AG08395 (cell line): ENCODE measurements around the gene CRYBA4.

Experiments used
- DNase-seq: peaks from one replicate; pipeline ENCODE4 v3.0.0; 2012; ENCODE audit warnings: mixed read lengths, low spot score

The CRYBA4 gene

DNA sequence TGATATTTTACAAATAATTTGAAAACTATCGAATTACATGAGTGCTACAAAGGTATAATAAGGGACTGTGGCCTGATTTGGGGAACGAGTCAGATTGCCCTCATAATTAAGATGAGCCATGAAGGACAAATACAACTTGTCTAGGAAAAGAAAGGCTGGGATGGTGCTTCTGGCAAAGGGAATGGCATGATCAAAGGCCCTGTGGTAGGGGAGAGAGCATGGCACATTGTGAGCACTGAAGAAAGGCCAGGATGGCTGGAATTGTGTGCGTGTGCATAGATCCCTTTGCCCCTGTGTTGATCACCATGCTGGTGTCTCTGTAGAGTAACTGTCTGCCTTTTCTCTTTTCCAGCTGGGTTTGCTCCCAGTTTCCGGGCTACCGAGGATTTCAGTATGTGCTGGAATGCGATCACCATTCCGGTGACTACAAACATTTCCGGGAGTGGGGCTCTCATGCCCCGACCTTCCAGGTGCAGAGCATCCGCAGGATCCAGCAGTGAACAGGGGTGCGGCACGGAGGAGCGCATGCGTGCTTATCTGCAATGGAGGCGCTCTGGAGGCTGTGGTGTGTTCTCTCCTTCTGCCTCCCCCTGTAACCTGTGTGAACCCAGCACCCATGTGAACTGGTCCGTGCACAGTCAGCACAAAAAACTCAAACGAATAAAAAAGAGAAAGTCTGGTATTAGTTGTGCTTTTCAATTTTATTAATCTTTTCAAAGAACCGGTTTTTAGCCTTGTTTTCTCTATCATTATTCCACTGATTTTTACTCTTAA lies 8.4 kb downstream of the CRYBA4 start:
- DNase-seq, result no peak

DNA sequence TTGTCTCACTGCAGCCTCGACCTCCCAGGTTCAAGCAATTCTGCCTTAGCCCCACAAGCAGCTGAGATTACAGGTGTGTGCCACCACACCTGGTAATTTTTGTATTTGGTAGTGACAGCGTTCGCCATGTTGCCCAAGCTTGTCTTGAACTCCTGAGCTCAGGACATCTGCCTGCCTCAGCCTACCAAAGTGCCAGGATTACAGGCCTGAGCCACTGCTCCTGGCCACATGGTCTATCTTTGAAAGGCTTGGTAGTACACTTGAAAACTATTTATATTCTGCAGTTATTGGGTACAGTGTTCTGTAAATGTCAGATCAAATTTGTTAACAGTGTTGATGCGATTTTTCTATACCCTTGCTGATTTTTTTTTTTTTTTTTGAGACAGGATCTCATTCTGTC lies 9.5 kb downstream of the CRYBA4 start:
- DNase-seq, result no peak

DNA sequence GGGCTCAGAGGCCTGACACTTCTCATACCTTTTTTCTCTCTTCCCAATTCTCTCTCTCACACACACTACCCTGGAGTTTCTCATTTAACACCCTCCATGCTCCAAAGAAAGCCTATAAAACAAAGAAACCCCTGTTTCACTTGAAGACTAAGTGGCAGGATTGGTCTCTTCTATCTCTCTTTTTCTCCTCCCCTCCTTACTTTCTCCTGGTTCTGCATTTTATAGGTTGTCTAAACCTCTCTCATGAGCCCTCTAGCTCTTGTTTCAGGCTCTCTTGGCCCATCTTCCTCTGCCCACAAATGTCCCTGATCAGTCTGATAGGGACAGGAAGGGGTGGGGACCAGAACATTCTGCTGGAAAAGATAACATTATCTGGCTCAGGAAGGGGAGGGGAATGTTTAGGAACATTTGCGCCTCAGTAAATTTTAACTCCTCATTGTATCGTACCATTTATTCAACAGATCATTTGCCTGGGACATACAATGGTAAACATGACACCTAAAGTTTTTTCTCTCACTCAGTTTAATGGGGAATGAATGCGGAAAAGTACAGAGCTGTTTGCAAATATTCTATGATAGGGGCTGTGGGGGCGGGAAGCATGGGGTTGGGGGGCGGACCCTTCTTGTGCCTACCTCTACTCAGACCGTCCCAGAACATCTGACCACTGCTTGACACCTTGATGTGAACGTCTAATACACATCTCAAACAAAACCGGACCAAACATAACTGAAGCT lies 10.8 kb downstream of the CRYBA4 start:
- DNase-seq, result no peak

DNA sequence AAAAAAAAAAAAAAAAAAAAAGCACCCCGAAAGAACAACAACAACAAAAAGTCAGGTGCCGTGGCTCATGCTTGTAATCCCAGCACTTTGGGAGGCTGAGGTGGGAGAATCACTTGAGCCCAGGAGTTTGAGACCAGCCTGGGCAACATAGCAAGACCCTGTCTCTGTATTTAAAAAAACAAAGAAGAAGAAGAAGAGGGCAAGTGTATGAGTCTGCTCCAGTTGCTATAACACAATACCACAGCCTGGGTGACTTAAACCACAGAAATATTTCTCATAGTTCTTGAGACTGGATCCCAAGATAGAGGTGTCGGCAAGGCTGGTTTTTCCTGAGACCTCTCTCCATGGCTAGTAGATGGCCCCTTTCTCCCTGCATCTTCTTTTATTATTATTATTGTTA lies 12.4 kb downstream of the CRYBA4 start:
- DNase-seq, result no peak

DNA sequence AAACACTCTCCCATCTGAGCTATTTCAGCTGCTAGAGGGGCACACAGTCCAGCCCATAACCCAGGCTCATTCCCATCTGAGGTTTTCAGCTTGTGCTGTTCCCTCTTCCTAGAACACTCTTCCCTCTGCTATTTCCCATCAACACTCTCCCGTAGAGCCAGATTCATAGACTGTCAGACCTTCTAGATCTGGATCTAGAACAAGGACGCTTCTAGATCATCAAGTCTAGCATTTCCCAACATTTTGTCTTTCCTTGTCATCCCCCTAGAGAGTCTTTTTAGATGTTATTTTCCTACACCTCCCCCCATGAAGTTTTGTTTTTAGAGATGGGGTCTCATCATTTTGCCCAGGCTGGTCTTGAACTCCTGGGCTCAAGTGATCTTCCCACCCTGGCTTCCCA lies 13.4 kb downstream of the CRYBA4 start:
- DNase-seq, result no peak

DNA sequence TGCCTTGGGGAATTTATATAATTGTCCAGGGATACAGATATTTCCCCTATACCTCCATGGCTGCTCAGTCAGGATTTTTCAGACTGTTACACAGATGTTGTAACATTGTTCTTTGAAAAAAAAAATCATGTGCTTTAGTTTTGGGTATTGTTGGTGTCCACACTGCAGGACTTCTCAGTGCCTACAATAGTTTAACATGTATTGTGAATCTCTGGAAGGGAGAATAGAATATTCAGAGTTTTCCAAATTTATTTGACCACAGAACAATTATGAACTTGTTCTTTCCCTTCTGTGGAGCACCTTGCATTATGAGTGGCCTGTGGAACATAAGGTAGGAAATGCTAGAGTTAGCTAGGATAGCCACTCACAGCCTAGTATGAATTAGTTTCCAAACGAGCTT lies 14.5 kb downstream of the CRYBA4 start:
- DNase-seq, result no peak

DNA sequence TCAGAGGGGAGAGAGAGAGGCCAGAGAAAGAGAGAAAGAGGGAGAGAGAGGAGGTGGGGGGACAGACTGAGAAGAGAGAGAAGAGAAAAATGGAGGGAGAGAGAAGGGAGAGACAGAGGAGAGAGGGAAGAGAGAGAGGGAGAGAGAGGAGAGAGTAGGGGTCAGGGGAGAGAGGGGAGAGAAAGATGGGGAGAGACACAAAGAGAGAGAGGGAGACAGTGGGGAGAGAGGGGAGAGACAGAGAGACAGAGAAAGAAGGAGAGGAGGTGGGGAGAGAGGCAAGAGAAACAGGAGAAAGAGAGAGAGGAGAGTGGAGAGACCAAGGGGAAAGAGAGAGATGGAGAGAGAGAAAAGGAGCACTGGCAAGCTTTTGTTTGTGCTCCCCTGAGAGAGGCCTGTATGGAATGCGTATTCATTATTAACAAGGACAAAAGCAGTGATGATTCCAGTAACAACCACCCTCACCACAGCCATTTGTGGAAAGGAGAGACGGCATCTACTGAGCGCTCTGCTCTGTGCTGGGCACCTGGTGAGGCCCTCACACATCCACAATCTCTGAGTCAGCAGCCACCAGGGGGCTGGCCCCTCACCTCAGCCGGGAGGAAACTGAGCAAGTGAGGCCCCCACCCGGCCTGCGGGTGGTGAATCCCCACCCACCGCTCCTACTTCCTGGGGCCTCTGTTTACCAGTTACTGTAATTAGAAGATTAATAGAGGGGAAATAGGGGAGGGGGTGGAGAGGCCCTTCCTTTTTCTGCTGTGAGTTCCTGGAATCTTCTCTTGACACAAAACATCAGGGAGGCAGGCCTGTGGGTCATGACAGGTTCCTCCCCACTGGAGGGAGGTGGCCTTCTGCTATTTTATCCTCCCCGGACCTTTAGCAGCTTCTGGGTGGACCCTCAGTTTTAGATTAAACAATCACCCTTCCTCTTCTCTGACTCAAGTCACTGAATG lies 21.0 kb downstream of the CRYBA4 start:
- no peak for DNase-seq

DNA sequence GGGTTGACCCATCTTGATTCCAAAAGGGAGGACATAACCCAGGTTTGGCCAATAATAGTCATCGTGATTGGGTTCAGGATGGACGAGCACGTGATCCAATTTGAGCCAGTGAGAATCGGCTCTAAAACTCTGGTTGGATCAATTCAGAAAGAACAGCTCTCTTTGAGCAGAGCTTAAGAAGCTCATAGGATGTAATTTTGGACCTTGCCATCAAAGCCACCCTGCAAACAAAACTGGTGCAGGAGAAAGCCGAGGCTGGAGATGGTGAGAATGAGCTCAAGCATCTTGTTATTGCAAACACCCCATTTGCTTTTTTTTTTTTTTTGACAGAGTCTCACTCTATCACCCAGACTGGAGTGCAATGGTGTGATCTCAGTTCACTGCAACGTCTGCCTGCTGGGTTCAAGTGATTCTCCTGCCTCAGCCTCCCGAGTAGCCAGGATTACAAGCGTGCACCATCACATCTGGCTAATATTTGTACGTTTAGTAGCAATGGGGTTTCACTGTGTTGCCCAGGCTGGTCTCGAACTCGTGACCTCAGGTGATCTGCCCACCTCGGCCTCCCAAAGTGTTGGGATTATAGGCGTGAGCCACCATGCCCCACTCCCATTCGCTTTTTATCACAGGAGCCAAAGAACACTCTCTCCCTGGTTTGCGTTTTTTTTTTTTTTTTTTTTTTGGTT lies 21.8 kb downstream of the CRYBA4 start:
- no peak for DNase-seq

DNA sequence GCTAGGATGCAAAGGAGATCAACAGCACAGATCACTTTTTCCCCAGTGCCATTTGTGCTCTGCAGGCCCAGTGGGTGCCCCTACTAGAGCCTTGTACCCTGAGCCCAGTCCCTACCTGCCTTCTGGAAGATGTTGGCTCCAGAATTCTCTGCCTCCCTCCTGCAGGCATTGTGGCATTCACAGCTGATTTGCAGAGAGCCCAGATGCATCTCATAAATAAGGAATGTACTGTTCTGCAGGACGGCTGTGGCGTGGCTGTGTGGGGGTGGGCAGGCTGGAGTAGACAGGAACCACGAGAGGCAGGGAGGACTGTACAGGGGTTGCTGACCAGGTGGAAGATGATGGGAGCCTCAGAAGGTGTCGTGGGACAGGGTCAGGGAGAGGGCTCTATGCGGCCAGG lies 24.4 kb downstream of the CRYBA4 start:
- DNase-seq, result peak; percentile 43

DNA sequence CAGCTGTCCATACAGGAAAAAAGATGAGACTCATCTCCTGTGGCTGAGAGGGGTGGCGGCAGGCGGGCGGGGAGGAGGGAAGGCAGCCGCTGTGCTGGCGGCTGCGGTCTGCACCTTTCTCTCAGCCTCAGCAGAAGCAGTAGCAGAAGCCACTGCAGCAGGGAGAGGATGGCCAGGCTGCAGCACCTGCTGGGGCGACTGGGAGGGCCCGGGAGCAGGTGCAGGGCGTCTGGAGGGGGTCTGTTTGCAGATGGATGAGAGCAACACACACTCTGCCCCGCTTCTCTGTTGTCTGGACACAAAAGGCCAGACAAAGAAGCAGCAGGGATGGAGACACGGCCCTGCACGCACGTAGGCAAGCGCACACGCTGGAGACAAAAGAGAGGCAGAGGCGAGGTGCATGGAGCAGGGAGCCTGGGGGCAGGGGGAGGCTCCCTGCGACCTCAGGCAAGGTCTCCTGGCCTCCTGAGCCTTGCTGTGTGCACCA lies 26.3 kb downstream of the CRYBA4 start:
- no peak for DNase-seq

DNA sequence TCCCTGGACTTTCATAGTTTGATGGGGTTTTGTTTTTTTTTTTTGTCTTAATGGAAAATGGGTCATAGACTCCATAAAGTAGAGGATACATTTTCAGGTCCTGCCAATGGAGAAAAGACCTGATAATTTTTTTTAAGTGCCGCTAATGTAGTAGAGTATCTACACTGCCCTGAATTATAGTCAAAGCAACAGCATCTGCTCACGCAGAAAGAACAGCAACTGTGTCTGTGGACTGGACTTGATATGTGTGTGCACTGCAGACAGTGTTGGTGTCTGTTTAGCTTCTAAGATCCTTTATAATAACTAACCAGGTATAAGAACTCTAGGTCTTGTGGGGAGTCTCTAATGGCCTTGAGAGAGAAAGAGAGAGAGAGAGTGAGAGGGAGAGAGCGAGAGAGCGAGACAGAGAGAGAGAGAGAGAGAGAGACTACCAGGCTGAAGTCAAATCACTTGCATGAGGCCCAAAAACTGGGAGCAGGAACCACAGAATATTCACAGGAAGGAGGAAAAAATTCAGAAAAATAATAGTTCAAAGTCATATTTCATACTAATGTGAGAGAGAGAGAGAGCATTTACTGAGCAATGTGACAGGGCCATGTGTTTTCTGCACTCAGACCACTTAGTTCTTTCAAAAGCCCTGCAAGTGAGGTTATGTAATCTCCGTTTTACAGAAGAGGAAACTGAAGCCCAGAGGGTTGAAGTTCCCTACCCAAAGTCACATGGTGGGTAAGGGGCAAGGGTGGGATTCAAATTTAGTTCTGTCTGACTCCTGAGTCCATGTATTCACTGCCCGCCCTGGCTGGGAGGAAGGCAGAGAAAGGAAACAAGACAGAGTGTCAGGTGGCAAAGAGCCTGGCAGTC lies 27.0 kb downstream of the CRYBA4 start:
- no peak for DNase-seq

DNA sequence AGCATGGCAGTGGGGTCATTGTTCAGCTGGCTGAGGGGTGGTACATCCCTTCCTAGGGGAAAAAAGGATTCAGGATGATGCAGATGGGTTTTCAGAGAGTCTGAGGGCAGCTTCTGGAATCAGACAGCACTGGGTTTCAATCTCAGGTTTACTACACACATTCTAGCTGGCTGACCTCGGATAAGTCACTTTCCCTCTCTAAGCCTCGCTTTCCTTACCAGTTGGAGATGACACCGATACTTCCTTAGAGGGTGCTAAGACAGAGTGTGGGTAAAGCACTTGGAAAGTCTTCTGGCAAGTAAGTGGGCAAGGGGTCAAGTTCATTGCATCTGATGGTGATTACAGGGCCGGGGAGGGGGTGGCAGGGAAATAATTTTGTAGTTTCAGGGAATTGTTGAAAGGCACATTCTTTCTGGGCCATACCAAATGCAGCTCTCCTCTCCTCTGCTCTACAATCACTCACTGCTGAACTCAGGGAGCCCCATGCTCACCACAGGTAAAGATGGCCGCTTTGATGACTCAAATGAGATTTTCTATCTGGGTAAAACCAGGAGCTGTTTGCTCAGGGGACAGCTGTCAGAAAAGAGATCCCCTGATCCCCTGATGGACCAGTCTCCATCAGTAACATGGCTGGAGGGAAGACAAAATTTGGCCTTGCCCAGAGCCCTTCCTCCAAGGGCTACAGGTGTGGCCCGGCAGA lies 29.1 kb downstream of the CRYBA4 start:
- no peak for DNase-seq

DNA sequence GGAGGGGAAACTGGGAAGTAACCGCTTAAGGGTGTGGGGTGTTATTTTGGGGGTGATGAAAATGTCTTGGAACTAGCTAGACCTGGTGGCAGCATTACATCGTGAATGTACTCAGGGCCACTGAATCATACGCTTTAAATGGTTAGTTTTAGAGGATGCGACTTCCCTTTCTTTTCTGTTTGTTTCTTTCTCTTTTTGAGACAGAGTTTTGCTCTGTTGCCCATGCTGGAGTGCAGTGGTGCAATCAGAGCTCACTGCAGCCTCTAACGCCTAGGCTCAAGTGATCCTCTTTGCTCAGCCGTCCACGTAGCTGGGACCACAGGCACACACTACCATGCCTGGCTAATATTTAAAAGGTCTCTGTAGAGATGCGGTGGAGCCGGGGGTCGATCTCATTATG lies 30.1 kb downstream of the CRYBA4 start:
- DNase-seq, result no peak

DNA sequence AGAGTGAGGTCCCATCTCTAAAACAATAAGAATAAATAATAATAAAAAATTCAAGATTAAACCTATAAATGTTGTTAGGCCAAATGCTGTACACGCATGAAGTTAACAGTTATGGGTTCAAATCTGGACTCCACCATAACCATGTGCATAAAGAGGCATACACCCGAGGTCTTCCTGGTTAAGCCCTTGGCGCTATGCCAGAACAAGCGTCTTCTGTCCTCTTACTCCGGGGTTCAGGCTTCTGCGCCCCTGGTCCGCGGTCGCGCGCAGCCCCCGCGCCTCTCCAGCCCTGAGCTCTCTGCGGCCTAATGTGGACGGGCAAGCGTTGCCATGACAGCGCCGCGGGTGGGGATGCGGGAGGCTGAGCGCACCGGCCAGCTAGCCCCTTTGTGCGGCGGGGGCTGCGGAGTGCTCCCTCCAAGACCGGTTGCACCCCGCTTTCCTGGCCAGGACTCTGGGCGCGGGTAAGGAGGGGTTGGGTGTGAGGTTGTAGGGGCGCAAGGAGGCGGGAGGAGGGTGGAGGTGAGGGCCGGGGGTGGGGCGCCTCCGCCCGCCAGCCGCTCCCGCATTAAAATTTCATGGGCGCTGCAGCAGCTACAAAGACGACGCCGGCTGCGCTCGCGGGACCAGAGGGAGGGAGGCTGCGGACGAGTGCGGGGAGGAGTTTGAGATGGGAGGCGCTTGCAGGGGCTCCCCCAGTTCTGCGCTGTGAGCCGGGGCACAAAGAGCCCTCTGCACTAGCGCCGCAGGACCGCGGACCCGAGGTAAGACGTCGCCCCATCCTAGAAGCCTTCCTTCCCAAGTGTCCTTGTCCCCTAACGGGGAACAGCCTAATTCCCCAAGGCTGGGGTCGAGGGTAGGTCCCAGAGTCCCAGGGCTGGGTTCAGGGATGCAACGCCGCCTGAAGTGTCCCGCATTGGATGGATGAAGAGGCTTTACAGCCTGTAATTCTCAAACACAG lies 35.4 kb downstream of the CRYBA4 start, which contains the start of gene MIAT:
Gene MIAT (plus strand): TSS at position 698 of the 961 bp plus-strand sequence.
- DNase-seq, result peak; percentile 47

DNA sequence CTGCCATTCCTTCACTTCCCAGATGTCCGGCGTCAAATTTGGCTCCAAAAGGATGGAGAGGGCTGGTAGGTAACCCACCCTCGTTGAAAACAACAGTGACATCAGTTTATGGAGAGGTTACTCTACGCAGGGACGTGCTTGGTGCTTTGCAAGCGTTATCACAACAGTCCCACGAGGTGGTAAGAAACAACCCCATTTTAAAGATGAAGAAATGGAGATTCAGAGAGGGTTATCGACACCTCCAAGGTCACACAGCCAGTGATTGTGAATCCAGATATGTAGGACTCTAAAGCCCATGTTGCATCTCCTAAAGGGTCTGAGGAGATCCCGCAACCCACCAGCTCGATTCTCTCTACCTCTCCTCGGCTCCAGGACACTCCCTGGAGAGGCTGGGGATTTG lies 36.4 kb downstream of the CRYBA4 start:
- no peak for DNase-seq

DNA sequence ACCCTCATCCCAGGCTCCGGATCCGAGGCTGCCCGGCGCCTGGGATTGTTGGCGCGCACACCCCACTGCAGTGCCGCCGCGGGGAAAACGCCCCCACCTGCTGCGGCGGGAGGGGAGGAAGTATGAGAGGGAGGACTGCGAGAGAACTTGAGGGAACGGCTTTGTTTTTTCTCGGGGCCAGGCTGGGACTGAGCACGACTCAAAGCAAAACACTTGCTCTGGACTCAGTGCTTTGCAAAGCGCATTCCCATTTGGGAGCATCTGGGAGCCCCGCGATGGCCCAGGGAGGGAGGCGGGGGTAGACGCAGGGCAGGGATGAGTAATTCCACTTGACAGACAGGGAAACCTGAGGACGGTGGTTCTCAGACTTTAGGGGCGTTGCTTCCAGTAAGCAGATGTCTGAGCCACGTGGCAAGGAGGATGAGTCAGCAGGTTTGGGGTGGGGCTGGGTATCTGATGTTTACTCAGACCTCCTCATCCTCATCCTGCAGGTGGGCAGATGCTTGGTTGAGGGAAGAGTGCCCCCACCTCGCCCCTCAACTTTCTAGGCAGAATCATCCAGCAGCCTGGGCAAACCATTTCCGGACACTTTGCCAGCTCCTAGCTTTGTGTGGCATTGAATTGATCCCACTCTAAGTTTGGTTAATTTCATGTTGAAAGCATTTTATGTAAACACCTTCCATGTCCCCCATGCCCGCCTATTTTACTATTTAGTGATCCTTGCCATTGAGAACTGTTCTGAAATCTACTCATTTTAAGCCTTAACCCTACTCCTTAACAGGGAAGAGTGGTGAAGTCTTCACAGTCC lies 37.1 kb downstream of the CRYBA4 start:
- DNase-seq, result peak; percentile 82

DNA sequence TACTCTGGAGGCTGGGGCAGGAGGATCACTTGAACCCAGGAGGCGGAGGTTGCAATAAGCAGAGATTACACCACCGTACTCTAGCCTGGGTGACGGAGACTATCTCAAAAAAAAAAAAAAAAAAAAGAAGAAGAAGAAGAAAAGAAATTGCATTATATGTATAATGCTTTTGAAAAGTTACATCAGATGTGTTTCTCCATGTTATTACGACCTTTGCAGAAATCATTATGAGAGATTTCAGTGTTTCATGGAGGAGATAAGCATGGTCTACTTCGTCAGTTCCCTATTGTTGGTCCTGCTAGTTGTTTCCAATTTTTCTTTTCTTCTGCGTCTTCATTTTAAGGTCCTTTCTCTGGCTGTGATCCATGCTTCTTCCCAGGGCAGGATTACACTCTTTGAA lies 38.6 kb downstream of the CRYBA4 start:
- DNase-seq, result no peak

DNA sequence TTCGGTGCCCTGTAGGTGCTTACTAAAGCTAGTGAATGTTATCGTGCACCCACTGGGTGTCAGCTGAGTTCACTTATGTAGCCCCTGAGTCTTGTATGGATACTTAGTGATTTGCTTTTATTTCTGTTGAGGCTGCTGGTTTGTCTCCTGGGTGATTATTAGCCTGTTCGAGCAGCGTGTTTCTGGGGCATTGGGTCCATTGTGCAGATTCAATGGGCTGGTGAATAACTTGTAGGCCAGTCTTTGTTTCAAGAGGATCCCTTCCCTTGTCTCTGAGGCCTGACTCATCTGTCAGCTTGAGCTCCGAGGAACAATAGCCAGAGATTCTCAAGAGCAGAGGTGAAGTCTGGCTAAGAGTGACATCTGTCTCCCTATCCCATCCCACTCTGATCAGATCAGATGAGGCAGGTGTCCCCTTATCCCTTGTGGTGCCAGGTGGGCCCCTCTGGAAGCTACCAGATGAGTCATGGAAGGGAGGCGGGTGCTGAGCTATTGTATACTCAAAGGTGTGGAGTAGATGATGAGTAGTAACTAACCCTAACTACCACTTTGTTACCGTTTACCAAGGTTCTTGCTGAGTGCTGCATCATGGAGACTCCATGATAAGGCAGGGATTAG lies 39.3 kb downstream of the CRYBA4 start:
- DNase-seq, result no peak
